HG02884 (cell line): ENCODE data around the gene LRFN3.
"Not testable (repeated sequence)": the region's sequence is repeated elsewhere in the genome, so short reads cannot be mapped to it uniquely, and the experiment has no call there.

ENCODE experiments used
- ATAC-seq: cut with Tn5 transposase; IDR thresholded peaks from one replicate; pipeline ENCODE4 v1.9.1; 2021; ENCODE audit warnings: mild to moderate bottlenecking, moderate library complexity; ENCODE audit not compliant: unreplicated experiment

LRFN3 gene

GRCh38 chr19:35973487-35973886, 37.3 kb downstream of the LRFN3 start:
- ATAC-seq, result no peak

- ATAC-seq, result no peak
Observed at GRCh38 chr19:35975608-35976214, 39.5 kb downstream of the LRFN3 start.

DNA sequence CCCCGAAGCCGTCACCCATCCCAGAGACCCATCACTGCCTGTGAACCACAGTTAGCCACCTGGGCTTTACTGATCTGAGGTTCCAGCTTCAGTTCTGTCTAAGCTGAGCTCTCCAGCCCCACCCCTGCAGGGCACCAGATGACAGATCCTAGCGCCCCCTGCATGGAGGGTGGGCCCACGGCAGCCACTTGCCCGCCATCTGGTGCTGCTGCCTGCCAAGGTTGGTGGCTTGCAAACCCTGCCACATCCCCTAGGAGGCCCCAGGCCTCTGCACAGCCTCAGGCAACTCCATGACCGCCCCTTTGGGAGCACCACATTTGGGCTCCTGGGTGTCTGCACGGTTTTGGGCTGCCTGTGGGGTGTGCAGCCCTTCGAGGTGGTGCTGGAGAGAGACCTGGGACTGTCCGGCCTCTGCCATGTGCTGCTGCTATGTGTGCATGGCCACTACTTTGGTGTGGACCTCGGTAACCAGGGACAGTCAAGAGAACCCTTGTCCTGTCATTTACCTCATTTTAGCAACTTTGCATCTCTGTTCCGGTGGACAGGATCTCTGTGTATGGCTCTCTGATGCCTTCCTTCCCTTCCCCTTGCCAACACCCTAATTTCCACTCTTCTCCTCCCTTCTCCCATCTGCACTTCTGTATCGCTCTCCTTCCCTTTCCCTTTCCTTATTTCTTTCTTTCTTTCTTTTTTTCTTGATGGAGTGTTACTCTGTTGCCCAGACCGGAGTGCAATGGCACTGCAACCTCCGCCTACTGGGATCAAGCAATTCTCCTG, 41.5 kb downstream of the LRFN3 start:
- no peak for ATAC-seq

- no peak for ATAC-seq
Observed at GRCh38 chr19:35978271-35978670, 42.1 kb downstream of the LRFN3 start.

GRCh38 chr19:35978832-35979365, 42.7 kb downstream of the LRFN3 start:
- no peak for ATAC-seq

GRCh38 chr19:35980997-35981396, 44.8 kb downstream of the LRFN3 start:
- not testable (repeated sequence) for ATAC-seq

DNA sequence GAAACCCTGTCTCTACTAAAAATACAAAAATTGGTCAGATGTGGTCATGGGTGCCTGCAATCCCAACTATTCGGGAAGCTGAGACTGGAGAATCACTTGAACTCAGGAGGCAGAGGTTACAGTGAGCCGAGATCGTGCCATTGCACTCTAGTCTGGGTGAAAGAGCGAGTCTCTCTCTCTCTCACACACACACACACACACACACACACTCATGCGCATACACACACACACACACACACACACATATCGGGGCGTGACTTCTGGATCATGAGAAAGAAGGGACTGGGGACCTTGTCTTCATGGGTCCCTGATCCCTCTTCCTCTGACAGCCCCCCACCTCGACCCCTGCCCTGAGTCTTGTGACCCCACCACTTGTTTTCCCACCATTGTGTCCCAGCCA, 47.0 kb downstream of the LRFN3 start:
- no peak for ATAC-seq

DNA sequence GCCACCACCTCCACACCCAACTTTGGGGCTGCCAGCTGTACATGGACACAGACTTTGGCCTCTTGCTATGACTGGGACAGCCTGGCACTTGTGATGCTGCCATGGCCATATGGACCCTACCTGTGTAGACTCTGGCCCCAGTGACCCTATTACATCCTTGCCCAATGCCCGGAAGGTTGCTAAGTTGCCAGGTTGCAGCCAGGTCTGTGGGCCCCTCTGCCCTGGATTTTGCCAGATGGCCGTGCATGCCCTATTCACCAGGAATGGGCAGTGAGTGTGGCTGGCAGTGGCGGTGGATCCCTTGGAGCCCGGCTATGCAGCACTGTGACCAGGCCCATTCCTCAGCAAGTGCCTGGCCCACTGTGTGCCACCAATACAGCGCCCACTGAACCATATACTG, 49.9 kb downstream of the LRFN3 start:
- ATAC-seq, result no peak

- no peak for ATAC-seq
Observed at GRCh38 chr19:35986664-35987570, 50.7 kb downstream of the LRFN3 start.

DNA sequence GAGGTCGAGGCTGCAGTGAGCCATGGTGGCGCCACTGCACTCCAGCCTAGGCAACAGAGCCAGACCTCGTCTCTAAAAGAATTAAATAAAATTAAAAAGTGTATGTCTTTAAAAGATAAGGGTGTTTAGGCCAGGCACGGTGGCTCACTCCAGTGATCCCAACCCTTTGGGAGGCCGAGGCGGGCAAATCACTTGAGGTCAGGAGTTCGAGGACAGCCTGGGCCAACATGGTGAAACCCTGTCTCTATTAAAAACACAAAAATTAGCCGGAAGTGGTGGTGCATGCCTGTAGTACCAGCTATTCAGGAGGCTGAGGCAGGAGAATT, 51.4 kb downstream of the LRFN3 start:
- no peak for ATAC-seq

- no peak for ATAC-seq
Observed at GRCh38 chr19:35988824-35989223, 52.6 kb downstream of the LRFN3 start.

GRCh38 chr19:35990156-35990555, 54.0 kb downstream of the LRFN3 start:
- no peak for ATAC-seq

DNA sequence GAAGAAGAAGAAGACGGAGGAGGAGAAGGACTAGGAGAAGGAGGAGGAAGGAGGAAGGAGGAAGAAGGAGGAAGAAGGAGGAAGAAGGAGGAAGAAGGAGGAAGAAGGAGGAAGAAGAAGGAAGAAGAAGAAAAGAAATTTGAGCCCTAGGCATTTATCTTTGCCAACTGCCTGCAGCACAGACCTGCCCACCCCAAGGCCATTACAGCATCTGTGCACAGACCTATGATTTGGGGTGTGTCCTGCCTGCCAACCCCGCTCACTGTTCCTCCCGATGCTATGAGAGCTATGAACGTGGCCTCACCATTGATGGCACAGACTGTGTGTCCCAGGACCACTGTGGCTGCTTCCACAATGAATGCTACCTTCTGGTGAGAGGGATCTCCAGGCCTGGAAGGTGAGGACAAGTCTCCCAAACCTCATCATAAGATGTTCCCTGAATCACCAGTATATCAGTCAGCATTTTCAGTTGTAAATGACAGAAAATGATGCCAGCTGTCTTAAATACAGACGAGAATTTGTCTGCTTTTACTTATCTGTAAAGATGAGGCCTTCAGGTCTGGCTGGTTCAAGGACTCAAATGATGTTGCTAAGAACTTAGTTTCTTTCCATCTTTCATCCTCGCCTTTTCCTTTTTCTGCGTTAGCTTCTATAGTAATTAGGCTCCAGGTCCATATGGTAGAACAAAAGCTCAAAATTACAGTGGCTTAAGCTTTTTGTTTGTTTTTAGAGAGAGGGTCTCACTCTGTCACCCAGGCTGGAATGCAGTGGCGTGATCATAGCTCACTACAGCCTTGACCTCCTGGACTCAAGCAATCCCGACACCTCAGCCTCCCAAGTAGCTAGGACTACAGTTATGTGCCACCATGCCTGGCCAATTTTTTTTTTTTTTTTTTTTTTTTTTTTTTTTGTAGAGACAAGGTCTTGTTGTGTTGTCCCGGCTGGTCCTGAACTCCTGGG, 54.9 kb downstream of the LRFN3 start:
- no peak for ATAC-seq

GRCh38 chr19:35991731-35992450, 55.7 kb downstream of the LRFN3 start:
- ATAC-seq, result no peak

- no peak for ATAC-seq
Observed at GRCh38 chr19:35992907-35993765, 57.0 kb downstream of the LRFN3 start.

DNA sequence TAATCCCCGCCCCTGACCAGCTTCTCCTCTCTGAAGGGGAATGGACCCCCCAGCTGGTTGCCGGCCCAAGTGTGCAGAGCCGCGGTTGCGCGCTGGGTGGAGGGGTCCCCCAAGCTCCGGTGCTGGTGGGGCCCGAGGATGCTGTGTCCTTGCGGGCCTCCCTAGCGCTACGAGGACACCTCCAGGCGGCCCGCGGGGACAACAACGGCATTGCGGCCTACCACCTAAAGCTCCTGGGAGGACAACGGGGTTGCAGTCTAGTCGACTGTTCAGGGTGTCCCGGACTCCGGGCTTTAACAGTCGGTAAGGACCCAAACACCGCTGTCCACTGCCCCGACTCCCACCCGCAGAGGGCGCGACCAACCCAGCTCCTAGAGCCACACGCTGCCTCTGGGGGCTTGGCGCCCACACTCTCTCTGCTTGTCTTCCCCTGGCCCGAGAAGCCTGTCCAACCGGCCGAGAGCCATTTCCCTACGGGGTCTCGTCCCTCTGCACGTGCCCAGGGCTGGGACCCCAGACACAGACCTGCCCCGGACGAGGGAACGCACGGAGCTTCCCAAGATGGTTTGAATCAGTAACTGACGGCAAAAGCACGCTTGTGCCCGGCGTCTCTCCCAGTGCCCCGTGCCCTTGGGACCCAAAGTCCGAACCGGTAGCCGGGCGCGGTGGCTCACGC, 57.9 kb downstream of the LRFN3 start:
- ATAC-seq, result no peak
